SK-N-MC (cell line): ENCODE results near the gene RAD51AP2.
"Not testable (repeated sequence)": the region's sequence is repeated elsewhere in the genome, so short reads cannot be mapped to it uniquely, and the experiment has no call there.

ENCODE experiments used
- DNase-seq: peaks from one replicate; pipeline ENCODE4 v3.0.0-alpha.2; 2011; ENCODE audit warnings: low read depth, low spot score
- H3K27ac ChIP-seq: fragments of 200-600 bp; sonication (generic); 2 replicates; pipeline ENCODE4 v1.5.1; 2016; ENCODE audit warnings: mixed run types
- H3K36me3 ChIP-seq: fragments of 200-600 bp; sonication (generic); 2 replicates; pipeline ENCODE4 v1.6.1; 2017; ENCODE audit warnings: antibody characterized with exemption, low read length, mixed read lengths; ENCODE audit not compliant: insufficient read depth
- H3K4me3 ChIP-seq: fragments of 200-600 bp; sonication (generic); 2 replicates; pipeline ENCODE4 v1.5.1; 2016
- H3K9ac ChIP-seq: fragments of 200-600 bp; sonication (generic); 2 replicates; pipeline ENCODE4 v1.8.0; 2017; ENCODE audit warnings: mixed run types, mixed read lengths; ENCODE audit not compliant: insufficient read length
- H3K9me3 ChIP-seq: fragments of 200-600 bp; sonication (generic); 2 replicates; pipeline ENCODE4 v1.6.1; 2017; ENCODE audit warnings: low read depth, mild to moderate bottlenecking, antibody characterized with exemption, low read length, moderate library complexity, mixed read lengths
- EZH2 ChIP-seq: fragments of 200-600 bp; sonication (generic); IDR thresholded peaks from one replicate; pipeline ENCODE4 v1.6.1; 2017; ENCODE audit warnings: antibody characterized with exemption
- FOXP2 ChIP-seq: optimal IDR thresholded peaks from 2 replicates; pipeline ENCODE3; 2011; ENCODE audit warnings: mild to moderate bottlenecking, moderate library complexity; ENCODE audit not compliant: insufficient read depth; ENCODE audit errors: extremely low read length, control extremely low read depth
- POLR2AphosphoS5 ChIP-seq: IDR thresholded peaks from 2 replicates; pipeline ENCODE4 v1.6.1; 2012; ENCODE audit warnings: mild to moderate bottlenecking, low read depth, low read length, borderline replicate concordance

The RAD51AP2 gene

DNA sequence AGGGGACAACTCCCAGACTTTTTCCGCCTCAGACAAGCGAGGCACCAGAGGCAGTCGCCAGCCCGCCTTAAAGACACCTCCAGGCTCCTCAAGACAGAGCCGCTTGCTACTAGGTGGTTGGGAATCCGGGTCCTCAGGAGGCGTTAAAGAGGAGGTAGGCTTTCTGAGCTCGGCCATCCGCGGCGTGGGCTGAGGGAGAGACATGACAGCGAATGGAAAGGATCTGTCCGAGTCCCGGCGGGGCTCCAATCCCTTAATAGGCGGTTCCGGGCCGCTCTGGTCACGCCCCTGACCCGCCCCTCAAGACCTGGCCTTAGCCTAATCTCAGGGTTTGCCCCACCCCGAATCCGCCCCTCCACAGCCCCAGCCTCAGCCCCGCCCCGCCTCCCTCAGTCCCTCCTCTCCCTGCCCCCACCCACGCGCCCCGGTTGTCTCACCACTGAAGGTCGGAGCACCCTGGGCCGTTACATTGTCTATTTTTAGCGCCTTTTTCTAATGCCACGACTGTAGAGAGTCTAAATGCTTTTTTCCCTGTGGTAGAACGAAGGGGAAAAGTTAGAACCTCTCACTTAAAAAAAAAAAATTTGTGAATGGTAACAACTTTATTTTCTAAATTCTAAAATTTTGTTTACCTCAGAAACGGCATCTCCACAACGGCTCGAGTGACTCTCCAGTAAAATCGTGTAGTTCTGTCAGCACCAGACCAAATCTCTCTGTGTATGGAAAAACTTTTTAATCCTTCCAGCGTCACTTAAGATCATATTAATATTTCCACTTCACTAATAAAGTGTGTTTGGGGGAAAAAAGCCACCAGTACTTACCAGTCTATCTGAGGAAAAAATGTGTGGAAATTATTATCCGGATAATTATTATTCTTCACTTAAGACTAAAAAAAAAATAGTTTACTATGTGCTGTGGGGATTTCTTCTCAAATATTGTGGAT lies at the start of gene RAD51AP2:
RAD51AP2 (minus strand) TSS at position 229 of the 943 bp plus-strand sequence; CDS start at position 204, 25 bp downstream.
- Histone ChIP-seq H3K27ac (peak within 1 kb of the TSS; percentile 84), H3K9ac (peak within 1 kb of the TSS; percentile 85), H3K4me3 (peak within 1 kb of the TSS; percentile 80), H3K36me3 (no peaks in the 10 kb centered on the region), H3K9me3 (no peaks in the 10 kb centered on the region)
- no peak for DNase-seq
- TF ChIP-seq EZH2 (no peak), FOXP2 (no peak), POLR2AphosphoS5 (peak; percentile 75; the same call in 1 of the 2 replicates)

DNA sequence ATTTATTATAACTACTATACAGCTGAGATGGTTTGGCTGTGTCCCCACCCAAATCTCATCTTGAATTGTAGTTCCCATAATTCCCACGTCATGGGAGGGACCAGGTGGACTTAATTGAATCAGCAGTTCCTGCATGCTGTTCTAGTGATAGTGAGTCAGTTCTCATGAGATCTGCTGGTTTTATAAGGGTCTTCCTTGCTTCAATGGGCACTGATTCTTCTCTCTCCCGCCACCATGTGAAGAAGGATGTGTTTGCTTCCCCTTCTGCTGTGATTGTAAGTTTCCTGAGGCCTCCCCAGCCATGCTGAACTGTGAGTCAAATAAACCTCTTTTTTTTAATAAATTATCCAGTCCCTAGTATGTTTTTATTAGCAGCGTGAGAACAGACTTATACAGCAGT lies 47.5 kb upstream of the RAD51AP2 start:
- not testable (repeated sequence) for H3K9ac ChIP-seq, H3K4me3 ChIP-seq, H3K36me3 ChIP-seq, DNase-seq, H3K9me3 ChIP-seq, H3K27ac ChIP-seq

DNA sequence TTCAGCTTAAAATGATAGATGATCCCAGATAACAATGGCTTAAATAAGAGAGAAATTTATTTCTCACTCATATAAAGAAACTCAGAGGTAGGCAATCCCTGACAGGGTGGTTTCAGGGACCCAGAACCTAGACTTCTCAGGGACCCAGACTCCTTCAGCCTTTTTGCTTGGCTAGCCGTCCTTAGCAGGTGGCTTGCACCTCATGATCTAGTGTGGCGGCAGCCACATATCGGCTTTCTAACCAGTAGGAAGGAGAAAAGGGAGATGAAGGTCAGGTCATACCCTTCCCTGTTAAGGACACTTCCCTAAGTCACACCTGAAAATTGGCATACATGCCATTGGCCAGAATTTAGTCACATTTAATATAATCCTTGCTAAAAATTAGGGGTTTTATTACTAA lies 40.6 kb upstream of the RAD51AP2 start:
- H3K9me3 ChIP-seq: no peaks in the 10 kb centered on the region
- H3K27ac ChIP-seq: no peak overlapping the region
- H3K4me3 ChIP-seq: no peak overlapping the region
- TF ChIP-seq POLR2AphosphoS5 (no peak), FOXP2 (no peak), EZH2 (no peak)
- H3K9ac ChIP-seq: no peak overlapping the region
- DNase-seq: no peak
- H3K36me3 ChIP-seq: no peaks in the 10 kb centered on the region

DNA sequence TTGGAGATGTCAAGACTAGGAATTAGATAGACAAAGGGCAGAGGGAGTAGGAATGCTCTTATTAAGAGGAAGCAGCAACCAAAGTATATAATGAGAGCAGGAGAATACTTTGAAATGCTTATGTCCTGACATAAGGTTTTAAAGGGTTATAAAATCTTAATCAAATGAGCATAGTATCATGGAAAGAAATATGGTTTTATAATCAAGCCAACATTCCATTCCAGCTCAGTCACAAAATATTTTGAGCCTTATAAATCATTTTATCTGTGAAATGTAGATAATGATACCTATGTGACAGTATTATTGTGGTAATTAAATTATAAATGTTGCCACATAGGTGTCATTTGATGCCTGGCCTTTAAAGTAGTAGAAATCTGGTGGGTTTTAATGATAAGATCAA lies 39.8 kb upstream of the RAD51AP2 start:
- H3K27ac ChIP-seq: no peak overlapping the region
- no peaks in the 10 kb centered on the region for H3K36me3 ChIP-seq
- H3K9ac ChIP-seq: no peak overlapping the region
- H3K9me3 ChIP-seq: no peaks in the 10 kb centered on the region
- no peak for TF ChIP-seq EZH2
- no peak for TF ChIP-seq FOXP2
- no peak for TF ChIP-seq POLR2AphosphoS5
- no peak overlapping the region for H3K4me3 ChIP-seq
- DNase-seq: no peak

DNA sequence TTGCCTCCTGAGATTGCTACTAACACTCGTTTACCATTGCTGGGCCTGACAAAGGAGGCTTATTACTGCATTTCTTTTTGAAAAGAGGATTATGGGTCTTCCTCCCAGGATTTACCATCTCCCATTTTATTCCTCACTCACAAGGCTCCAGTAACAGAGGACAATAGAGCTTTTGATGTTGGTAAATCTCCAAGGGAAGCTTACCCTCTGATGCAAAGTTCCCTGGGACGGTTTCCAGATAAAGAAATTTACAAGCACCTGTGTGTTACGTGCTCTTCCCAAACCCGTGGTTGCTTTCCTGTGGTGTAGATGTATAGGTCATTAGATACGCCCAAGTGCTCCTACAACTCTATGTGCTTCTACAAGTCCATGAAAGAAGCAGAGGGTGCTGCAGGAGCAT lies 39.4 kb upstream of the RAD51AP2 start:
- no peak overlapping the region for H3K4me3 ChIP-seq

DNA sequence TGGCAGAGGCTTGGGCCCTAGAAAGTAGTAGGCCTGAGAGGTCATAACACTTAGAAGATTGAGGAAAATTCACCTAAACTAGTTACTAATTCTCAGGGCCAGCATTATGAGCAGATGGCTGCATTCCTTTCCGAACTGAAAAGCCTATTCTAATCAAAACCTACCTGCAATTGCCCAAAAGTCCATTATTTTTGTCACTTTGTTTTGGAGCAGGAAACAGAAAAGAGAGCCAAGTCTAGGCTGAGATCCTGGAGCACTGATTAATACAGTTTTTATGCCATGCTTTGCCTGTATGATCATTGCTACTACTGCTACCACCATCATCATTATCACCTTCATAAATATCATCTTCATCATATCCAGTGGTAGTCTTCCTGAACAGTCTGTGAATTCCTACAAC lies 36.9 kb upstream of the RAD51AP2 start:
- H3K9me3 ChIP-seq: no peaks in the 10 kb centered on the region
- H3K9ac ChIP-seq: no peak overlapping the region
- H3K36me3 ChIP-seq: no peaks in the 10 kb centered on the region
- DNase-seq: no peak
- no peak overlapping the region for H3K27ac ChIP-seq
- TF ChIP-seq EZH2 (no peak), POLR2AphosphoS5 (no peak)
- no peak overlapping the region for H3K4me3 ChIP-seq

More for the DNA sequence above, 39.4 kb upstream of the RAD51AP2 start:
- TF ChIP-seq FOXP2 (no peak), EZH2 (no peak), POLR2AphosphoS5 (no peak)
- no peaks in the 10 kb centered on the region for H3K9me3 ChIP-seq
- no peak overlapping the region for H3K9ac ChIP-seq
- no peaks in the 10 kb centered on the region for H3K36me3 ChIP-seq
- no peak overlapping the region for H3K27ac ChIP-seq
- no peak for DNase-seq

DNA sequence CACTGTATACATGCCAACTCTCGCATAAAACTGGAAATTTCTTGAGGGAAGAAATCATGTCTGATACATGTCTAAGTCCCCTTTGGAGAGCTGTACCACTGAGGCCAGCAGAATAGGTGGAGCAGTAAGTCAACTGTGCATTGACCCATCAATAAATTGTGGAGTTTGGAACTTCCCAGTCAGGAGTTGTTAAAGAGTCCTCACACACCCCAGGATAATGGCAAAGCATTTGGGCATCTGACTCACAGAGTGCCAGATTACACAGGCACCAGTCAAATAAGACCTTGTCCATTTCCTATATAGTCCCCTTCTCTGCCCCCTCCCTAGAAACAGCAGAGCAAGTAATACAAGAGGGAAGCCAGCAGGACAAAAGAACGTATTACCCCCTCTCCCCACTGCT lies 32.7 kb upstream of the RAD51AP2 start:
- no peaks in the 10 kb centered on the region for H3K9me3 ChIP-seq
- H3K4me3 ChIP-seq: no peak overlapping the region
- H3K36me3 ChIP-seq: no peaks in the 10 kb centered on the region
- H3K27ac ChIP-seq: no peak overlapping the region
- no peak for DNase-seq
- TF ChIP-seq EZH2 (no peak), FOXP2 (no peak), POLR2AphosphoS5 (no peak)
- no peak overlapping the region for H3K9ac ChIP-seq

DNA sequence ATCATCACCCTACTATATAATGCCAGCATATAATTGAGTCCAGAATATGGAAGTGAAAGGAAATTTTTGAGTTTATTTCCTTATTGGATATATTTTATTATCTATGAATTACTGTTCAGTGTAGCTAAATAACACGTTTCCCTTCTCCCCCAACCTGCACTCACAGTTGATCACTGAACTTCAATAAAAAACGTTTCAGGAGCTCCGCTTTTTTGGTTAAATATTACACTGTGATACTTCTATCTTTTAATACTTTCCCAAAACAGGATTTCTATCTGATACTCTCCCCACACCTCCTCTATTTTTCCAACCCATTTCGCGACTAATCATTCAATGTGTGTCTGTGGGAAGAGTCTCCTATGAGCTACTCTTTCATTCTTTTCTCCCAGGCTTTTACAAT lies 29.5 kb upstream of the RAD51AP2 start:
- H3K9me3 ChIP-seq: no peaks in the 10 kb centered on the region
- no peak for TF ChIP-seq EZH2
- TF ChIP-seq POLR2AphosphoS5: no peak
- no peak for TF ChIP-seq FOXP2
- H3K36me3 ChIP-seq: no peaks in the 10 kb centered on the region
- H3K9ac ChIP-seq: no peak overlapping the region
- no peak overlapping the region for H3K4me3 ChIP-seq
- DNase-seq: no peak
- H3K27ac ChIP-seq: no peak overlapping the region

DNA sequence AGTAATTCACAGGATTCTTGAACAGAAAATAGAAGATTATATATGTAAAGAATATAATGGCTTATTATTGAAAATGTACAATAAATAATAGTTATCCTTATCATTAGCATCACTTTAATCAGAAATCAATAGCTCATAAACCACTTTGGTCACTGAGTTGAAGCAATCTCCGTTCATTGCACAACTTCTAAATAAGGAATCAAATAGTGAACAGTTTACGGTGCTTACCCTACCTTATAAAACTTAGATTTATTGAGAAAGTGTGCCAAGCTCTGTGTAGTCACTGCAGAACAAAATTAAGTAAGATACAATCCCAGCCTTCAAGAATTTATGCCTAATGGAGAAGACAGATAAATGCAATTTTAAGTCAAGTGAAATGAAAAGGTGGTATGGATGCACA lies 29.0 kb upstream of the RAD51AP2 start:
- H3K9ac ChIP-seq: no peak overlapping the region
- DNase-seq: no peak
- no peaks in the 10 kb centered on the region for H3K36me3 ChIP-seq
- H3K4me3 ChIP-seq: no peak overlapping the region
- TF ChIP-seq EZH2: no peak
- no peak for TF ChIP-seq POLR2AphosphoS5
- TF ChIP-seq FOXP2: no peak
- H3K27ac ChIP-seq: no peak overlapping the region
- H3K9me3 ChIP-seq: no peaks in the 10 kb centered on the region
